ENCODE data around the gene HOXA10. TPM values are rescaled to one million over a fixed set of nuclear protein-coding genes. Genes with fewer than 3 reads are reported as not detected.

Gene HOXA10
- total RNA-seq, 1 experiment from 2014 or later = not detected

GRCh38 chr7:27151341-27151930, 22.7 kb downstream of the HOXA10 start:
- peak overlapping the region in 1 of 2 experiments; percentile 66; a peak in 3 of 5 replicates for H3K4me3 Mint-ChIP-seq
- no peak overlapping the region for H3K9ac ChIP-seq (ENCODE audit: extremely low read depth, insufficient read length, low read length)
- peaks cover 21 to 29% of the 10 kb centered on the region in 2 experiments for H3K9me3 Mint-ChIP-seq

More at GRCh38 chr7:27151341-27151930, 22.7 kb downstream of the HOXA10 start:
- H3K27ac Mint-ChIP-seq = no peak overlapping the region
- Histone ChIP-seq H4K8ac (replicated peaks; ENCODE audit: insufficient read length, low read depth, low read length) (no peak overlapping the region), H3K27ac (ENCODE audit: insufficient read length, low read depth, low read length) (no peak overlapping the region), H3K4ac (ENCODE audit: low read depth, low read length) (no peak overlapping the region), H4K20me1 (ENCODE audit: control insufficient read depth, insufficient read depth, insufficient read length) (no peaks in the 10 kb centered on the region), H3K79me2 (ENCODE audit: insufficient read depth, low read length) (no peaks in the 10 kb centered on the region), H2AFZ (ENCODE audit: low read length) (no peak overlapping the region), H3K79me1 (ENCODE audit: insufficient read depth, low read depth, low read length, poor library complexity, severe bottlenecking) (no peaks in the 10 kb centered on the region), H3K4me2 (ENCODE audit: insufficient read depth, insufficient read length, low read length) (peak overlapping the region; percentile 4), H2AK5ac (ENCODE audit: insufficient read length, low read length) (no peak overlapping the region), H3K14ac (ENCODE audit: insufficient read depth, low read length) (no peak overlapping the region), H2BK15ac (ENCODE audit: low read depth, low read length) (no peak overlapping the region), H4K91ac (ENCODE audit: insufficient read length, low read depth, low read length) (no peak overlapping the region), H3K27me3 (ENCODE audit: insufficient read depth, low read length) (peaks cover 97% of the 10 kb centered on the region), H3K56ac (ENCODE audit: insufficient read length, low read depth, low read length) (no peak overlapping the region), H2BK120ac (ENCODE audit: low read depth, low read length, poor library complexity, severe bottlenecking) (no peak overlapping the region), H3K9me3 (ENCODE audit: control insufficient read depth, low read depth, low read length) (no peaks in the 10 kb centered on the region), H3T11ph (ENCODE audit: low read length) (no peak overlapping the region), H2BK12ac (ENCODE audit: insufficient read length, low read depth, low read length) (no peak overlapping the region), H4K5ac (ENCODE audit: insufficient read length, low read depth, low read length) (no peak overlapping the region), H3K23ac (ENCODE audit: insufficient read length, low read depth, low read length) (no peak overlapping the region), H3K23me2 (ENCODE audit: insufficient read length, low read depth, low read length, poor library complexity, severe bottlenecking) (peaks cover 5% of the 10 kb centered on the region), H3K18ac (ENCODE audit: insufficient read length, low read depth, low read length) (no peak overlapping the region), H3K4me1 (ENCODE audit: insufficient read depth, low read length) (no peaks in the 10 kb centered on the region), H2BK5ac (ENCODE audit: insufficient read length, low read length) (no peak overlapping the region), H2BK20ac (ENCODE audit: low read depth, low read length, poor library complexity, severe bottlenecking) (no peak overlapping the region)
- no peak for TF ChIP-seq CTCF (conservative IDR thresholded peaks at IDR 0.05)
- peaks cover 0 to 6% (median 0%) of the 10 kb centered on the region in 3 experiments; a peak in 3 of 7 replicates for H3K36me3 Mint-ChIP-seq (ENCODE audit: insufficient read depth in 1 of 3, low read depth in 3 of 3)
- peaks cover 11 to 30% of the 10 kb centered on the region in 2 experiments for H3K4me1 Mint-ChIP-seq
- no peak for DNase-seq
- WGBS (ENCODE audit: extremely low coverage, insufficient read length, low lambda C conversion rate) = no CpG with 5 or more reads among the region's 27 CpGs
- peaks cover 100% of the 10 kb centered on the region for H3K27me3 Mint-ChIP-seq (ENCODE audit: low read depth)
